ENCODE results near the gene TKTL1.

GRCh38 chrX:154355776-154356140 lies 60.2 kb downstream of the TKTL1 start:
- TF ChIP-seq ASH2L (IDR thresholded peaks at IDR 0.05; ENCODE audit: low read length), result no peak
- no peak for TF ChIP-seq CTCF (IDR thresholded peaks at IDR 0.05; ENCODE audit: control extremely low read depth in 1 of 3, insufficient read depth in 1 of 3, low read depth in 1 of 3, low read length in 3 of 3)
- no peak for TF ChIP-seq CHD2 (IDR thresholded peaks at IDR 0.05; ENCODE audit: low read length)
- no peak for TF ChIP-seq SIN3A (conservative IDR thresholded peaks at IDR 0.05 in 1 of 2, IDR thresholded peaks at IDR 0.05 in 1 of 2; ENCODE audit: low read depth in 1 of 2, low read length in 2 of 2)
